C4-2B (cell line): Measurements from ENCODE around the gene C11orf21.

Experiments
- ZFX ChIP-seq: fragments of 450-650 bp; IDR thresholded peaks from 2 replicates; pipeline ENCODE4 v1.6.1; 2017
- TF ChIP-seq, protein P1 (sequence below): fragments of 450-650 bp; conservative IDR thresholded peaks from 2 replicates; pipeline ENCODE4 v1.5.1; 2017; ENCODE audit warnings: mild to moderate bottlenecking

GRCh38 chr11:2273771-2274170, 27.9 kb downstream of the C11orf21 start:
- TF ChIP-seq, protein P1, sequence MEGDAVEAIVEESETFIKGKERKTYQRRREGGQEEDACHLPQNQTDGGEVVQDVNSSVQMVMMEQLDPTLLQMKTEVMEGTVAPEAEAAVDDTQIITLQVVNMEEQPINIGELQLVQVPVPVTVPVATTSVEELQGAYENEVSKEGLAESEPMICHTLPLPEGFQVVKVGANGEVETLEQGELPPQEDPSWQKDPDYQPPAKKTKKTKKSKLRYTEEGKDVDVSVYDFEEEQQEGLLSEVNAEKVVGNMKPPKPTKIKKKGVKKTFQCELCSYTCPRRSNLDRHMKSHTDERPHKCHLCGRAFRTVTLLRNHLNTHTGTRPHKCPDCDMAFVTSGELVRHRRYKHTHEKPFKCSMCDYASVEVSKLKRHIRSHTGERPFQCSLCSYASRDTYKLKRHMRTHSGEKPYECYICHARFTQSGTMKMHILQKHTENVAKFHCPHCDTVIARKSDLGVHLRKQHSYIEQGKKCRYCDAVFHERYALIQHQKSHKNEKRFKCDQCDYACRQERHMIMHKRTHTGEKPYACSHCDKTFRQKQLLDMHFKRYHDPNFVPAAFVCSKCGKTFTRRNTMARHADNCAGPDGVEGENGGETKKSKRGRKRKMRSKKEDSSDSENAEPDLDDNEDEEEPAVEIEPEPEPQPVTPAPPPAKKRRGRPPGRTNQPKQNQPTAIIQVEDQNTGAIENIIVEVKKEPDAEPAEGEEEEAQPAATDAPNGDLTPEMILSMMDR = no peak
- TF ChIP-seq ZFX = no peak
